HepG2 (cell line): ENCODE measurements around the gene COPZ1. TPM values are rescaled to one million over a fixed set of nuclear protein-coding genes. Genes with fewer than 3 reads are reported as not detected.

ENCODE experiments used
- DR1 ChIP-seq: sonication (generic); formaldehyde crosslinking; IDR thresholded peaks from 2 replicates; pipeline ENCODE4 v1.8.0; 2021; ENCODE audit warnings: mild to moderate bottlenecking, missing genetic modification reagents, inconsistent platforms
- KDM3A ChIP-seq: IDR thresholded peaks from 2 replicates; pipeline ENCODE4 v1.6.1; 2018; ENCODE audit warnings: low read depth, missing compliant biosample characterization
- KLF9 ChIP-seq: IDR thresholded peaks from 2 replicates; pipeline ENCODE4 v1.6.1; 2016; ENCODE audit warnings: low read depth
- RAD21 ChIP-seq: fragments of 450-650 bp; formaldehyde crosslinking; IDR thresholded peaks from 2 replicates; pipeline ENCODE4 v1.5.0; 2020; ENCODE audit warnings: mild to moderate bottlenecking
- RORA ChIP-seq: sonication (generic); formaldehyde crosslinking; IDR thresholded peaks from 2 replicates; pipeline ENCODE4 v1.5.0; 2020; ENCODE audit warnings: mild to moderate bottlenecking, missing genetic modification reagents, moderate library complexity
- polyA plus RNA-seq, 8 experiments: library from polyadenylated mRNA; depleted of rRNA in 3 of 8; stranded (reverse) in 7 of 8; unstranded in 1 of 8; fragments of >200 nt; fragmentation: Illumina TruSeq in 4 of 8; extraction: Trizol in 4 of 8; gene quantifications; 2 replicates each; pipeline versions ENCODE4 v1.2.1 to v1.2.3, GENCODE V29; 2011 to 2016; ENCODE audit warnings: low read depth in 4 of 8, missing spikeins in 1 of 8, mixed read lengths in 1 of 8; ENCODE audit not compliant: insufficient read depth in 1 of 8
- total RNA-seq, 5 experiments: library from RNA; depleted of rRNA; stranded (reverse); fragments of >200 nt; fragmentation: Illumina TruSeq; extraction: Trizol; gene quantifications; 2 replicates each; pipeline ENCODE4 v1.2.3, GENCODE V29; 2016; ENCODE audit warnings: low read depth in 1 of 5
- TF ChIP-seq, protein P1 (sequence below): sonication (generic); formaldehyde crosslinking; conservative IDR thresholded peaks from 2 replicates; pipeline ENCODE4 v1.4.0; 2020; ENCODE audit warnings: missing genetic modification reagents
- TF ChIP-seq, protein P2 (sequence below): sonication (generic); formaldehyde crosslinking; conservative IDR thresholded peaks from 2 replicates; pipeline ENCODE4 v1.8.0; 2022; ENCODE audit warnings: missing genetic modification reagents
- TF ChIP-seq, protein P3 (sequence below): IDR thresholded peaks from 2 replicates; pipeline ENCODE4 v1.4.0; 2020; ENCODE audit warnings: mild to moderate bottlenecking, missing genetic modification reagents
- TF ChIP-seq, protein P4 (sequence below): sonication (generic); IDR thresholded peaks from 2 replicates; pipeline ENCODE4 v1.6.1; 2016; ENCODE audit warnings: low read depth, borderline replicate concordance

COPZ1 gene
- total and polyA plus RNA-seq, 2 of the 13 experiments (the other 11 are each of a cell fraction or from before 2014, with no cell fraction given) = 125 to 184 TPM

DNA sequence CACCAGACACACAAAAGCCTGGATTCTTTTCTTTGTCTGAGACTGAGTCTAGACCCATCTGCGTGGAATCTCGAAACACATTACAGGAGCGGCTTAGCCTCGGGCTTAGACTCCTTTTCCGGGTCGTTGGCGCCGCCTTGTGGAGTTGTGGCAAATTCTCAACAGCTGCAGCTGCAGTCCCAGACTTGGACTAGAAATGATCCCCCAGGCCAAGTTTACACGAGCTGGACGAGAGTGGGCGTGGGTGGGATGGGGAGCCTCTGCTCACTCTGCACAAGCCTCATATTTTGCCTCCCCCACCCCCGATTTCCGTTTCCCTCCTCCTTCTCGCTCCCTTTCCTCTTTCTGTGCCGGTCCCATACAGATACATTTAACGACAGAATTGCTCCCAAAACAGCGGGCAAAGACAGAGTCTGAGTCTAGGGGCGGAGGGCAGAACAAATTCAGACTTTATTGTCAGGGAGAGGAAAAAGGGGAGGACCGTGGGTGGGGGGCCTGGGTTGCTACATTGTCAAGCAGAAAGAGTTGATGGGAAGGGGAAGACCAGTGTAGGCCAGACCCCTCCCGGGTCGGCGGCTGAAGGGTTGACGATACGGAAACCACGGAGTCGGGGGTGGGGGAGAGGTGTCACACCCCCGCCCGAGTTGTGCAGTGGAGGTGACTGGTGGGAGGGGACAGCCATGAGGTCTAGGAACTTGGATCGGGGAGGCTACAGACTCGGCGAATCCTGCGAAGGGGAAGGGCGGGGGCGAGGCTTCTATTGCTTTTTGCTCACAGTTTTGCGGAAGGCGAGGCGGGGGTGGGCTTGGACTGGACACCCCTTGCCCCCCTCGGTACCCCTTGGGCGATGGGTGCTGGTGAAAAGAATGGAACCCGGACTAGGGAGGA, 44.0 kb downstream of the COPZ1 start (continued):
- TF ChIP-seq, protein P1, sequence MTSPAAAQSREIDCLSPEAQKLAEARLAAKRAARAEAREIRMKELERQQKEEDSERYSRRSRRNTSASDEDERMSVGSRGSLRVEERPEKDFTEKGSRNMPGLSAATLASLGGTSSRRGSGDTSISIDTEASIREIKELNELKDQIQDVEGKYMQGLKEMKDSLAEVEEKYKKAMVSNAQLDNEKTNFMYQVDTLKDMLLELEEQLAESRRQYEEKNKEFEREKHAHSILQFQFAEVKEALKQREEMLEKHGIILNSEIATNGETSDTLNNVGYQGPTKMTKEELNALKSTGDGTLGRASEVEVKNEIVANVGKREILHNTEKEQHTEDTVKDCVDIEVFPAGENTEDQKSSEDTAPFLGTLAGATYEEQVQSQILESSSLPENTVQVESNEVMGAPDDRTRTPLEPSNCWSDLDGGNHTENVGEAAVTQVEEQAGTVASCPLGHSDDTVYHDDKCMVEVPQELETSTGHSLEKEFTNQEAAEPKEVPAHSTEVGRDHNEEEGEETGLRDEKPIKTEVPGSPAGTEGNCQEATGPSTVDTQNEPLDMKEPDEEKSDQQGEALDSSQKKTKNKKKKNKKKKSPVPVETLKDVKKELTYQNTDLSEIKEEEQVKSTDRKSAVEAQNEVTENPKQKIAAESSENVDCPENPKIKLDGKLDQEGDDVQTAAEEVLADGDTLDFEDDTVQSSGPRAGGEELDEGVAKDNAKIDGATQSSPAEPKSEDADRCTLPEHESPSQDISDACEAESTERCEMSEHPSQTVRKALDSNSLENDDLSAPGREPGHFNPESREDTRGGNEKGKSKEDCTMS (CRISPR knock-in tag) = no peak
- TF ChIP-seq, protein P2, sequence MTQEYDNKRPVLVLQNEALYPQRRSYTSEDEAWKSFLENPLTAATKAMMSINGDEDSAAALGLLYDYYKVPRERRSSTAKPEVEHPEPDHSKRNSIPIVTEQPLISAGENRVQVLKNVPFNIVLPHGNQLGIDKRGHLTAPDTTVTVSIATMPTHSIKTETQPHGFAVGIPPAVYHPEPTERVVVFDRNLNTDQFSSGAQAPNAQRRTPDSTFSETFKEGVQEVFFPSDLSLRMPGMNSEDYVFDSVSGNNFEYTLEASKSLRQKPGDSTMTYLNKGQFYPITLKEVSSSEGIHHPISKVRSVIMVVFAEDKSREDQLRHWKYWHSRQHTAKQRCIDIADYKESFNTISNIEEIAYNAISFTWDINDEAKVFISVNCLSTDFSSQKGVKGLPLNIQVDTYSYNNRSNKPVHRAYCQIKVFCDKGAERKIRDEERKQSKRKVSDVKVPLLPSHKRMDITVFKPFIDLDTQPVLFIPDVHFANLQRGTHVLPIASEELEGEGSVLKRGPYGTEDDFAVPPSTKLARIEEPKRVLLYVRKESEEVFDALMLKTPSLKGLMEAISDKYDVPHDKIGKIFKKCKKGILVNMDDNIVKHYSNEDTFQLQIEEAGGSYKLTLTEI (CRISPR knock-in tag) = no peak
- TF ChIP-seq, protein P3, sequence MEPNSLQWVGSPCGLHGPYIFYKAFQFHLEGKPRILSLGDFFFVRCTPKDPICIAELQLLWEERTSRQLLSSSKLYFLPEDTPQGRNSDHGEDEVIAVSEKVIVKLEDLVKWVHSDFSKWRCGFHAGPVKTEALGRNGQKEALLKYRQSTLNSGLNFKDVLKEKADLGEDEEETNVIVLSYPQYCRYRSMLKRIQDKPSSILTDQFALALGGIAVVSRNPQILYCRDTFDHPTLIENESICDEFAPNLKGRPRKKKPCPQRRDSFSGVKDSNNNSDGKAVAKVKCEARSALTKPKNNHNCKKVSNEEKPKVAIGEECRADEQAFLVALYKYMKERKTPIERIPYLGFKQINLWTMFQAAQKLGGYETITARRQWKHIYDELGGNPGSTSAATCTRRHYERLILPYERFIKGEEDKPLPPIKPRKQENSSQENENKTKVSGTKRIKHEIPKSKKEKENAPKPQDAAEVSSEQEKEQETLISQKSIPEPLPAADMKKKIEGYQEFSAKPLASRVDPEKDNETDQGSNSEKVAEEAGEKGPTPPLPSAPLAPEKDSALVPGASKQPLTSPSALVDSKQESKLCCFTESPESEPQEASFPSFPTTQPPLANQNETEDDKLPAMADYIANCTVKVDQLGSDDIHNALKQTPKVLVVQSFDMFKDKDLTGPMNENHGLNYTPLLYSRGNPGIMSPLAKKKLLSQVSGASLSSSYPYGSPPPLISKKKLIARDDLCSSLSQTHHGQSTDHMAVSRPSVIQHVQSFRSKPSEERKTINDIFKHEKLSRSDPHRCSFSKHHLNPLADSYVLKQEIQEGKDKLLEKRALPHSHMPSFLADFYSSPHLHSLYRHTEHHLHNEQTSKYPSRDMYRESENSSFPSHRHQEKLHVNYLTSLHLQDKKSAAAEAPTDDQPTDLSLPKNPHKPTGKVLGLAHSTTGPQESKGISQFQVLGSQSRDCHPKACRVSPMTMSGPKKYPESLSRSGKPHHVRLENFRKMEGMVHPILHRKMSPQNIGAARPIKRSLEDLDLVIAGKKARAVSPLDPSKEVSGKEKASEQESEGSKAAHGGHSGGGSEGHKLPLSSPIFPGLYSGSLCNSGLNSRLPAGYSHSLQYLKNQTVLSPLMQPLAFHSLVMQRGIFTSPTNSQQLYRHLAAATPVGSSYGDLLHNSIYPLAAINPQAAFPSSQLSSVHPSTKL (CRISPR knock-in tag) = 0 out of 2 replicates have a peak, but pooled peaks have one; percentile 22
- TF ChIP-seq DR1 (no peak), RORA (CRISPR knock-in tag) (no peak), KDM3A (CRISPR knock-in tag) (0 out of 2 replicates have a peak, but pooled peaks have one; percentile 30), RAD21 (CRISPR knock-in tag) (peak; percentile 73), KLF9 (no peak)
- TF ChIP-seq, protein P4, sequence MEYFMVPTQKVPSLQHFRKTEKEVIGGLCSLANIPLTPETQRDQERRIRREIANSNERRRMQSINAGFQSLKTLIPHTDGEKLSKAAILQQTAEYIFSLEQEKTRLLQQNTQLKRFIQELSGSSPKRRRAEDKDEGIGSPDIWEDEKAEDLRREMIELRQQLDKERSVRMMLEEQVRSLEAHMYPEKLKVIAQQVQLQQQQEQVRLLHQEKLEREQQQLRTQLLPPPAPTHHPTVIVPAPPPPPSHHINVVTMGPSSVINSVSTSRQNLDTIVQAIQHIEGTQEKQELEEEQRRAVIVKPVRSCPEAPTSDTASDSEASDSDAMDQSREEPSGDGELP = peak; percentile 46; the same call in 1 of the 2 replicates
